Stimulated activated CD4-positive, alpha-beta T cell treated with anti-CD3 and anti-CD28 coated beads, Interleukin-2, amount 100 ng/mL, for 48 hours (primary cell): ENCODE data around the gene FCHSD2.
"Not testable (repeated sequence)": the region's sequence is repeated elsewhere in the genome, so short reads cannot be mapped to it uniquely, and the experiment has no call there.

Source experiments
- DNase-seq, 2 donors: peaks; one replicate each; pipeline ENCODE4 v3.0.0-alpha.2; 2020

The FCHSD2 gene

DNA sequence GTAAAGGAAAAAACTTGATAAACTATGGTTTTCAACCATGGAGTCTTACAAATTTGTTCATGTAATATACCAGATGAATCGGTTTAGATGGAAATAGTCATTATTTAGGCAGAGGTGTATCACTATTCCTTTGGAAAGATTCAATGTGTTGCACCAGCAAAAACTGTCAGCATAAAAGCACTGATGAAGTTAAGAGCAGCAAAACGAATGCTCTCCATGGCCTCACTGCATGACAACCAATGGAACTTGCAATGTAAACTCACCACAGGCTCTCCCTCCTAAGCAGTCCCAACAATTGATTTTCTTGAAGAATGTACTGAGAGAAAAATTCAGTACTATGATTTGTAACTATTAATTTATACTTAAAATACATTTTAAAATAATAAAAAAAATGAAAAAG is 139.9 kb downstream of the FCHSD2 start:
- DNase-seq = no peak

DNA sequence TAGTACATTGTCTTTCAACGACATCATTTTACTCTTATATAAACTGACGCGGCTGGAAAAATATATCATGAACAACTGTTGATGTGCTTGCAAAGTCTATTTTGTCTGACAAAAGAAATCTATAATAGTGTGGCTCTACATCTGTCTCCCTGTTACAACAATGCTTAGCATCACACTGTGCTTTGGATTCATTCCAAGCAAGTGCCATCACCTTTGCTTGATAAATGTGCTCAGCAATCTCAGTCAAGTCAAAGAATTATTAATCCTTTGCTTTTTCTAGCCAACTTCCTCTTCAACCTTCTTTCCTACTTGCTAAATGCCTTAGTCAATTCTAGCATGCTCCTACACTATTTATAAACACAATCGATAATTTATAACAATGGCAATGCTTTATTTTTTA is 140.5 kb downstream of the FCHSD2 start:
- DNase-seq = no peak

DNA sequence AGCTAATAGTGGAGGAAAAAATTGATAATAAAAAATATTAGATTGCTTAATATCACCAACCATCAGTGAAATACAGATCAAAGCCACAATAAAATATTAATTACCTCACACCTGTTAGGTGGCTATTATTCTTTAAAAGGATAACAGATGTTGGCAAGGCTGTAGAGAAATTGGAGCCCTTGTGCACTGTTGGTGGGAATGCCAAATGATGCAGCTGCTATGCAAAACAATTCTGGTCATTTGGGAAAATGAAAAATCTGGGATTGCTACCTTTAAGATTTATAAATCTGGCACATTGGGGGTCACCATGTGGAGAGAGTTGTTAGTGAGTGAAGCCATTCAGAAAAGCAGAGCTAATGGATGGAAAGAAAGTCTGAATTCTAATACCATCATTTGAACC is 143.4 kb downstream of the FCHSD2 start:
- DNase-seq = no peak

DNA sequence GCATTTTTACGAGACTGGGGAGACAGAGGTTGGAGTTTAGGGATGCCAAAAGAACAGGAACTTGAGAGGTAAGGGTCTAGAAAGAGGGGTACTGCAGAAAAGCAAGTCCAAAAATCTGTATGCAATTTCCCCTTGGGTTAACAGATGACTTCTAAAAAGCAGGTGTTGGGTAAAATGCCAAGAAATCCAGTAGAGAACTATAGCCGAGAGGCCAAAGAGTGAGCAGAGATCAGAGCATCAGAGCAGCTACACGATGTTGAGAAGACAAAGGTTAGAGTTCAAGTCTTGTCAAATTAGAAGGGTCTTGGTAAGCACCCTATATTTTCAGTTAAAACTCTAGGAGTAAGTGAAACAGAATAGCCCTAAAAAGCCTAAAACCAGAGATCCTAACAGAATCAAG is 145.2 kb downstream of the FCHSD2 start:
- DNase-seq = no peak

DNA sequence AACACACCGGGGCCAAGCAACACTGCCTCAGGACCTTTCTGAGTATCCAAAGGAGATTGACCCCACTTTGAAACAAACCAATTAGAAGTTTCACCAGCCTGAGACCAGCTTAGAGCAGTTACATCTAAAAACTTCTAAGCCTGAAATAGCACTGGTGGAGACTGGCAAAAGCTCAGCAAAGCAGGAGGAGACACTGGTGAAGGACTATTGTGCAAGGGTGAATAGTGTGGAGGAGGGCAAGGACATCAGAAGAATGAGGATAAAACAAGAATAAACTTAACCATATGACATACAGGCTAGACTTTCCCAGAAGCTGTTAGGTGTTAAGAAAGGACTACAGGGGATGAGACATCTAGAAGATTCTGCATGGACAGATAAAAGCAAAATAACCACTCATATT is 152.4 kb downstream of the FCHSD2 start:
- no peak for DNase-seq

DNA sequence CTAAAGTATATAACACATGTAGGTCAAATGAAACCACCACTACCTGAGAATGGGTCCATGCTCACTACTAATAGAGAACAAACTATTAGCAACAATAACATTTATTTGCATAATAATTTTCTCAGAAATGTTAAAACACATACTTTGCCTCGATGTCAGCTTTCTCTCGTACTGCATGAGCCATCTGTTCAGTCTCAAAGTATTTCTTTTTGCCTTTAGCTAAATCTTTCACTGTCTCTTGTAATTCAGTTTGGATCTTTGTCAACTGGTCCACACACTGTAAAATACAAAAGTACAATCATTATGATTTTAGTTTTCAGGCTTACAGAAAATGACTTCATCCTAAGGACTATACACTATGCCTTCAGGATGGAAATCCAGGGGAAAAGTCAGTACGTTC is 153.3 kb downstream of the FCHSD2 start:
- DNase-seq = no peak

DNA sequence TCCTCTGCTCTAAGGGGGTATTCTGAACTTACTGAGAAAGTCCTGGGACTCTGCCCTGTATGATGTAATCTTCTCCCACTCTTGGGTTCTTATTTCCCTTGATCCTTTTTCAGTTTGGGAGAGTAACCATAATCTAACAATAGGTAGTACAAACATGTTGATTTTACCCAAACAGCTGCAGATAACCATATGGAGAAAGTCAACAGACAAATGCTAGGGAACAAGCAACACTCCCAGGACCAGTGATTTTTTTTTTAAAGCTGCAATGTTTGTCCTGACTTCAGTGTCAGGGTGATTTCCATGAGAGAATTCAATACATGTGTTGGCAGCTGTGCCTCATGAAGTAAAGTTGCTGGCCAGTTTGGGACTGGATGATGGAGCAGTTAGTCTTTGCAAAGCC is 156.5 kb downstream of the FCHSD2 start:
- no peak for DNase-seq

DNA sequence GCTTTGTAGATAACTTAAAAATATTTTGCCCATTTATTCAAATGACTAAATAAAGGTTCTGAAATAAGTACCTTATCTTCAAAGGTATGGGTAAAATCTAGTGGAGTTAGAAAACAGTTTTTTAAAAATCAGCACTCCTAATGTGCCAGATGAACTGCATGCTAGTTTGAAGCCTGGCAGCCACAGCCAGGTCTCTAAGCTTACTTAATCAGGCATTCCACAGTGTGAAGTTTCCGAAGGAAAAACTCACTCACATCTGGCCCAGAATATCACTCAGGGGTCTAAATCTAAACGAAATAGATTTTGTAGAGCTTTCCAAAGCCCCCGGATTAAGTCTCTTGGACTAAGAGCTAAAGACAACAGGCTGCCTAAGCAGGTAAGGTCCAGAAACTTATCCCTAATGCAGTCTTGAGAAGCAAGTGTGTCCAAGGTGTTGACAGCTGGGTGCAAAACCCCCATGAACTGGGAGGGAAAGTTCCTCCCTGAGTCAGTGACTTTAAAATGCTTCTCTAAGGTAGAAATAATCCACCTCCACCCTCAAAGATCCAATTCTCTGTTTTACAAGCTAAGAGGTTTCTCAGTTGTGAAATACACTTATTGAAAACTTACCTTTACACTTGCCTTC is 157.6 kb downstream of the FCHSD2 start:
- DNase-seq = no peak

DNA sequence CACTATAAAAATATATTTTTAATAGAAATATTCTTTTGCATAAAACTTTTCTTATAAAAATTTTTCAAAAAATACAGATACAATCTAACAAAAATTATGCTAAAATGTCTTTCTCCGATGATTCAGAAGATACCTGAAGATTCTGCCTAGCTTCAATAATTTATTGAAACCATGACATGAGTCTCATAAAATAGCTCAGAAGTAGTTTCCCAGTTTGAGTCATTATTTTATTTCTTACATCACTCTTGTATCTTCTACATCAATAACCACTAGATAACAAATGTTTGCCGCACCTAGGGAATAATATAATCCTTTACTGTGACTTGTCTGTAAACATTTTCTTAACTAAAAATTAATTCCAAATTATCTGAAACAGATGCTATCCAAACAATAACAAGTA is 158.6 kb downstream of the FCHSD2 start:
- DNase-seq = no peak

DNA sequence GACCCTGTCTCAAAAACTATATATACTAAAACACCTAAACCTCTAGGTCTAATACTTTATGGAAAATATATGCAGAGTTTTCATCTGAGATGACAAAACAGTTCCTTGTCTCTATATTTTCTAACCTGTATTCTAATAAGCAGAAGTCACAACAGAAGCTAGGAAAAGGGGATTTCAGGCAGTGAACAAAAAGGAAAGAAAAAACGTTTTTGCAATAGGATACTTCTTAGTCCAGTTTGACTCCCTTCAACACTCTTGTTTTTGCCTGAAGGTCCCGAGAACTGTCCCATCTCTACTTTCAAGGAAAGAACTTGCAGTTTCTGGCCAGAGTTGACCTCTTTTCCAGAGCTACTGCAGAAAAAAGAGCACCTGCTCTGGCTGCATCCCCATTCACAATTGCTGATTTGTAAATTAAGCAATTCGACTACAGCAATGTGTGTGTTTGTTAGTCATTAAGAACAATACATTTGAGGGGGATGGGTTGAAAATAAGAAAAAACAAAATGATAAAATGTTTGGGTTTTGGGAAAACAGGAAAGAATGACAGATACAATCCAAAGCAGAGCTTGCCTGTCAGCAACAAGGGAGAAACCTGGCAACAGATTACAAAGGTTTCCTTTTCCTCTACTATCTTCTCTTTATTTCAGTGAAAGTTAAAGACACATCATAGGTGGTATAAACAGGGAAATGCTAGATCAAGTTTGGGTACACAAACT is 160.0 kb downstream of the FCHSD2 start:
- DNase-seq = no peak

DNA sequence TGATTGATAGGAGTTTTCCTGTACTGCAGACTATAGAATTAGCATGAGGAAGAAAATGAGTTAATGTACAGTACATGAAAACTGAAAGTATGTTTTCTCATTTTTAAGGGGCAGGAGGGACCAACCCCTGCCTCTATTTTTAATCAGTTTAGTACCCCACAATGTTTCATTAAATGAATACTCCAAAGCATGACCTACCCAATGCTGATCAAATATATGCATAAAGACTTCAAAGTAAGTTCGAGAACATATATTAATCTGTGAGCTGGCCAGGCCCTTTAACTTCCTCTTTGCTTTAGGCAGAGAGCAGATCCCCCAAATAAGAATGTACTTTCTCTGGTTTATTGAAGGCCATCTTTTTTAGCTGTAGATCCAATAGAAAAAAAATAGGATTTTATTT is 161.0 kb downstream of the FCHSD2 start:
- DNase-seq = no peak

DNA sequence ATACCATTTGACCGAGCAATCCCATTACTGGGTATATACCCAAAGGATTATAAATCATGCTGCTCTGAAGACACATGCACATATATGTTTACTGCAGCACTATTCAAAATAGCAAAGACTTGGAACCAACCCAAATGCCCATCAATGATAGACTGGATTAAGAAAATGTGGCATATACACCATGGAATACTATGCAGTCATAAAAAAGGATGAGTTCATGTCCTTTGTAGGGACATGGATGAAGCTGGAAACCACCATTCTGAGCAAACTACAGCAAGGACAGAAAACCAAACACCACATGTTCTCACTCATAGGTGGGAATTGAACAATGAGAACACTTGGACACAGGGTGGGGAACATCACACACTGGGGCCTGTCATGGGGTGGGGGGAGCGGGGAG is 164.3 kb downstream of the FCHSD2 start:
- DNase-seq = not testable (repeated sequence)

DNA sequence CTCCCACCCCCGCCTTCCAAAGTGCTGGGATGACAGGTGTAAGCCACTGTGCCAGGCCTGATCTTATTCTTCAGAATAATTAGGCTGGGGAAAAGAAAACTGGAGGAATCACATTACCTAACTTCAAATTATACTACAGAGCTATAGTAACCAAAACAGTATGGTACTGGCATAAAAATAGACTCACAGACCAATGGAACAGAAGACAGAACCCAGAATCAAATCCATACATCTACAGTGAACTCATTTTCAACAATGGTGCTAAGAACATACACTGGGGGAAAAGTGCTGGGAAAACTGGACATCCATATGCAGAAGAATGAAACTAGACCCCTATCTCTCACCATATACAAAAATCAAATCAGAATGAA is 165.6 kb downstream of the FCHSD2 start:
- DNase-seq = not testable (repeated sequence)

DNA sequence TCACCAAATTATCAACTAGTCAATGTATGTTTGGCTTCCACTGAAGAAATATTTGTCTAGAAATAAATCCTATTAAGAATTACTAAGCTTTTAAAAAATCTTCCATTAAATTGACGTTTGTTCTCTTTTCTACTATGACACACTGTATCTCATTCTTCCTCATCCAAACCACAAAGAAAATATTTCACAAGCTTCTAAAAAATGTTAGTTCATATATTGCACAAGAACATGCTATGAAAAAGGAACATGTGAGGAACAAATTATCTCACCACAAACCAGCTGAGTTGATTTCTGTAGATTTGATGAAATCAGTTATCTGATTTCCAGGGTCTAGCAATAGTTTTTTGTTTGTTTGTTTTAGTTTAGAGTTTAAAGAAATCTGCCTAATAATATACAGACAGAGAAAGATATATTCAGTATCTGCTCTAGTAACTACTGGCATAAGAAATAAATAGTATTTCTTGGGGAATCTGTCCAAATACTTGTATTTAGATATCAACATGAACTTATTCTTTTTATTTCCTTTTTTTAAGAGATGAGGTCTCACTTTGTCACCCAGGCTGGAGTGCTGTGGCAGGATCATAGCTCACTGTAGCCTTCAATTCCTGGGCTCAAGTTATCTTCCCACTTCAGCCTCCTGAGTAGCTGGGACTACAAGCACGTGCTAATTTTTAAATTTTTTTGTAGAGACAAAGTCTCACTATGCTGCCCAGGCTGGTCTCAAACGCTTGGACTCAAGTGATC is 166.2 kb downstream of the FCHSD2 start:
- DNase-seq = no peak

DNA sequence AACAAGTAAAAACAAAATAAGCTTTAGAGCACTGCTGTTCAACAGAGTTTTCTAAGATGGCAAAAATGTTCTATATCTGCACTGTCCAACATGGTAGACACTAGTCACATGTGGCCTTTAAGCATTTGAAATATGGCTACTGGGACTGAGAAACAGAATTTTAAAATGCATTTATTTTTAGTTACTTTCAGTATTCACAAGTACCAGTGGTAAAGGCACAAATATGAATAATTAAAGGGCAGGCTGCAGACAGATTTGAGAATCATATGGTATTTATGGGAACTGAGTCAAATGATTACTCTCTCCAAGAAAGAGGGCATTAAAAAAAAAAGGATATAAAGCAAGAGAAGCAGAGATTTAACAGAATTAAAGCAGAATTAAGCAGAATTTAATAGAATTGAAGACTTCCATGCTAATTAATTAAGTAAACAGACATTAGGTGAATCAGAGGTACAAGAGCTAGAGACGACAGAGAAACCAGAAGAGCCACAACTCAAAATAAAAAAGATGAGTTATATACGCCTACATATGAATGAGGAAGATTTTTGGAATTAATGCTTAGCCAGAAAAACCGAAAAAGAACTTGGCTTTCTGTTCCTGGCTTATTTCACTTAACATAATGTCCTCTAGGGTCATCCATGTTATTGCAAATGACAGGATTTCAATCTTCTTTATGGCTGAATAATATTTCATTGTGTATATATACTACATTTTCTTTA is 167.5 kb downstream of the FCHSD2 start:
- no peak for DNase-seq

DNA sequence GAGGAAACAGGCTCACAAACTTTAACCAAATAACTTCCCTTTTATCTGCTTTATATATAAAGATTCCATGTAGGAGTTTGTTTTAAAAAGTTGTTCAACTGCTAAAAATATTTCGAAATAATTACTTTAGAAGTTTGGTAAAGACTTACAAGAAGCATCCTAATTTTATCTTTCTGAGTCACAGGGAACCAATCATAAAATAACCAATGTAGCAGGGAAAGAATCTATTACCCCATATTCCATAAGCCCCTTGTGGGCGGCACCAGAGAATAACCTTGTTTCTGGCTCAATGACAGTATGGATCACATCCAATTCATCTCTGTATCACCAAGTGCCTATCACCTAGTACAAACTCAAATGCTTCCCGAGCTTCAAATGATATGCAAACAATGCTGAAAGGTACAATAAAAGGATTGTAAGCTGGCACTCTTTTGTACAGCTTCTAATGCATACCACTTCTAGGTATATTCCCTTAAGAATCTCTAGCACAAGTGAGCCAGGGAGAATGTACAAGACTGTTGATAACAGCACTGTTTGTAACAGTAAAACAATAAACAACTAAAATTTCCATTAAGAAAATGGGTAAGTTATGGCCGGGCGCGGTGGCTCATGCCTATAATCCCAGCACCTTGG is 169.5 kb downstream of the FCHSD2 start:
- no peak for DNase-seq

DNA sequence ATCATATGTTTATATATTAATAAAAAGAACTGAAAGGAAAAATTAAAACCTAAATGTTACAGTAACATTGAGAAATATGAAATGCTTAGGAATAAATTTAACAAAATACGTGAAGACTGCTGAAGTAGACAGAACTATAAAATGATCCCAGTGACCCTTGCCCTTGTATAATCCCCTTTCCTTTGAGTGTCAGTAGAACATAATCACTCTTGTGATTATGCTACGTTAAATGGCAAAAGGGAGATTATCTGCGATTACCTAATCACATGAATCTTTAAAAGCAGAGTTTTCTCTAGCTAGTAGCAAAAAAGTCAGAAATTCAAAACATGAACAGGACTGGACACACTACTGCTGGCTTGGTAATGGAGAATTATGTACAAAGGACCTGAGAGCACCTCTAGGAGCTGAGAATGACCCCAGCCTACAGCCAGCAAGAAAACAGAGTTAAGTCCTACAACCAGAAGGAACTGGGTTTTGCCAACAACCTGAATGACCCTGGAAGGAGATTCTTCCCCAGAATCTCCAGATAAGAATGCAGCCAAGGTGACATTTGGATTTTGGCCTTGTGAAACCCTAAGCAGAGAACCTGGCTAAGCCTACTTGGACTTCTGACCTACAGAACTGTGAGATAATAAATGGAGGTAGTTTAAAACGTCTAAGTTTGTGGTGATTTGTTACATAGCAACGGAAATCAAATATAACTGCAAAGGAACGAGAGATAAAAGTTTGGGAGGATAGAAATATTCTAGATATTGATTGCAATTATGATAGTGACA is 170.7 kb downstream of the FCHSD2 start:
- DNase-seq = no peak

DNA sequence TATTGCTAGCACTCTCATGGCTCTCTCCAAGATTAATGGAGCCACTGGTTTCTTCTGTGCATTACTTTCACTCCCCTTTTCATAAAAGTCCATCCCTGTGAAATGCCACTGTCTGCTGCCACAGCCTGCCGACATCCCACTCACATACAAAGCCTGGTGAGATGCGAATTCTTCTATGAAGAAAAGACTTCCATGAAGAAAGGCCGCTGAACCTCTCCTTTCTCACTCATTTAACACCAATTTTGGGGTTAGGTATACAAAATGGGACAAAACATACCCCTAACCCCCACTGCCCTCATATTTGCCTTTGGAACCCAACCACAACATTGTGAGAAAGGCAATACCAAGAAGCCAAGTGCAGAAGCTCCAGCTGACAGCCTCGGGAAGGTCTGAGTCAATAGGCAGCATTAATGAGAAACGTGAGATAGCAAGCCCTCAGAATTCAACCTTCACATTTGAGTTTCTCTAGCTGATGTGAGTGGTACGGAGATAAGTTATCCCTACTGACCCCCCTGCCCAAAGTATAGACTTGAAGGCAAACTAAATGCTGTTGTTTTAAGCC is 171.5 kb downstream of the FCHSD2 start:
- no peak for DNase-seq

DNA sequence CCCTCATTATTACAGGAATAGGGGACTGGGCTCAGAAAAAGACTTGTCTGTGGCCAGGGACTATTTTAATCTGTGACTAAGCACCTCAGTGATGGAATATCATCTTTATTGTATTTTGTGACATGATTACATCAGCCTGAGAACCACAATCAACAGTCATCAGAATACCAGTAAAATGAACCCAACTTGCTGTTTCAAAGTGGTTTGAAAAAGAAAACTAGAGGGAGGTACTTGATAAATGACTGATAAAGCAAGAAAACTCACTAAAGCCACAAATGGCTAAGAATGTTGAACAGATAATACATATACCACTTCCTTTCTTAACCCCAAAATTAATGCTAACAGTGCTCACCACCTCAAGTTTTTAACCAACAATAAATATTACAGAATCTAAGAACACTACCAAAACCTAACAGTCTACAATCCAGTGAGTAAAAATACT is 172.2 kb downstream of the FCHSD2 start:
- DNase-seq = no peak

DNA sequence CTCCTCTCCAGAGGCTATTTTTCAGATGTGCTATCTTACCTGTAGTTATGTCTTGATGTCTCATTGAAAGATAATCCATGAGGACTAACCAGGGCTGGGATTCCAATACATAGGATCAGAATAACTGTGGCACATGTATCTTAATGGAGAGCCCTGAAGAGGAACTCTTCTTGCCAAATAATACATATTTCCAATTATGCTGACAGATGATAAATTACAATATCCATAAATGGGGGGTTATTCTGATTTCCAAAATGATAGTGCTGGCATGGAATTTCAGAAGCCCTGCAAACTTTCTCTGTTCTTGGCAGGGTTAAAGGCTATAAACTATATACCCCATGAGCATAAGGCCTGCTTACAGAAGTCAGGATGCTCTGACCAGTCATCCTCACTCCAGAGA is 173.7 kb downstream of the FCHSD2 start:
- DNase-seq = no peak

DNA sequence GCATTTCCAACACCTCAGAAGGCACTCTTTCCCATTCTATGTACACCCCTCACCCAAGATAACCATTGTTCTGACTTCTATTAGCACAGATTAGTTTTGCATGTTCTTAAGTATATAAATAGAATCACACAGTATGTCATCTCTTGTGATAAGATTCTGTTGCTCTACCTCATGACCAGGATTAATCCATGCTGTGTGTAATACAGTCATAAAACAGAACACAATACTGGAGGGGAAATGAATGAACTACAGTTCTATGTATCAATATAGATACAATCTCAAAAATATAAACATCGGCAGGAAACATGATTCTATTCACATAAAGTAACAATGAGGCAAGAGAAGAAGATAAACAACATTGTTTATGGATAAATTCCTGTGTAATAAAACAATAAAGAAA is 176.4 kb downstream of the FCHSD2 start:
- no peak for DNase-seq

DNA sequence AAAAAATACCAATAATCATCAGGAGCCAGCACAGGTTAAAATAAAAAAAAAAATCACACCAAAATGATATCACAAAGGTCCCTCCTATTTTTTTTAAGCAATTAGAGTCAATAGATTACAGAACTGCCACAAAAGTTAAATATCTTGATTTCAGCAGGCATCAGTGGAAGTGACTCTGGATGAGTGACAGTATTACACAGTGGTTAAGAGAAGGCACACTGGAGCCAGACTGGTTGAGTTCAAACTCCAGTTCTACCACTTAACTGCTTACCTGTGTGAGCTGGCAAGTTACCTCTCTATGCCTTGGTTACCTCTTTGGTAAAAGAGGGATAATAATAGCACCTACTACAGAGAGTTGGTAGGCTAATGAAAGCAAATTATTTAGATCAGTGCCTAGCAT is 179.4 kb downstream of the FCHSD2 start:
- no peak for DNase-seq
